ENCODE data around the gene CRYBA1. TPM values are rescaled to one million over a fixed set of nuclear protein-coding genes. Genes with fewer than 3 reads are reported as not detected.

CRYBA1 gene
- total and polyA plus RNA-seq, 2 donors (not counting 3 experiments of a cell fraction or from before 2014, with no cell fraction given) = not detected

DNA sequence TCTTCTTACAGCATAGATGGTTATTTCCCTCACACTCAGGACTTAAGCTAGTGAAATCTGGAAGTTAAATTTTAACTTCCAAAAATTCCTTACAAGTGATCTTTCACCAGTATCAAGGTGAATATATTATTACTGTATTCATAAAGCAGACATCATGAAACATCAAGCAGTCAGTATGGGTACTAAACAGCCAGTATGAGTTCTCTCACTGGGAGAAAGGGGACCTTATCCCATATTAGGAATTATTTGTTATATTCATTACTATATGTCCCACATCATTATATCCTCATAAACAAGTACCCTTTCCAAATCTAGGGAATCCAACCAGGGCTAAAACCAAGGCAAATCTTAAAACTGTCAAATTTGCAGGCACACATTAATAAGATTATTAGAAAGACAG lies 32.0 kb downstream of the CRYBA1 start:
- H3K4me1 ChIP-seq (ENCODE audit: control insufficient read depth, extremely low read depth, insufficient read depth, low read length) = no peaks in the 10 kb centered on the region
- no peaks in the 10 kb centered on the region for H3K9me1 ChIP-seq (replicated peaks; ENCODE audit: control insufficient read depth, extremely low read depth, insufficient read depth, low read length)
- FAIRE-seq = no peak
- no peak overlapping the region for H3K27ac ChIP-seq (ENCODE audit: insufficient read depth, low read depth, low read length)
- TF ChIP-seq, protein P1, sequence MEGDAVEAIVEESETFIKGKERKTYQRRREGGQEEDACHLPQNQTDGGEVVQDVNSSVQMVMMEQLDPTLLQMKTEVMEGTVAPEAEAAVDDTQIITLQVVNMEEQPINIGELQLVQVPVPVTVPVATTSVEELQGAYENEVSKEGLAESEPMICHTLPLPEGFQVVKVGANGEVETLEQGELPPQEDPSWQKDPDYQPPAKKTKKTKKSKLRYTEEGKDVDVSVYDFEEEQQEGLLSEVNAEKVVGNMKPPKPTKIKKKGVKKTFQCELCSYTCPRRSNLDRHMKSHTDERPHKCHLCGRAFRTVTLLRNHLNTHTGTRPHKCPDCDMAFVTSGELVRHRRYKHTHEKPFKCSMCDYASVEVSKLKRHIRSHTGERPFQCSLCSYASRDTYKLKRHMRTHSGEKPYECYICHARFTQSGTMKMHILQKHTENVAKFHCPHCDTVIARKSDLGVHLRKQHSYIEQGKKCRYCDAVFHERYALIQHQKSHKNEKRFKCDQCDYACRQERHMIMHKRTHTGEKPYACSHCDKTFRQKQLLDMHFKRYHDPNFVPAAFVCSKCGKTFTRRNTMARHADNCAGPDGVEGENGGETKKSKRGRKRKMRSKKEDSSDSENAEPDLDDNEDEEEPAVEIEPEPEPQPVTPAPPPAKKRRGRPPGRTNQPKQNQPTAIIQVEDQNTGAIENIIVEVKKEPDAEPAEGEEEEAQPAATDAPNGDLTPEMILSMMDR (IDR thresholded peaks at IDR 0.05; ENCODE audit: extremely low read depth in 1 of 2, insufficient read depth in 1 of 2, low read depth in 1 of 2, low read length in 2 of 2) = no peak
- no peak for TF ChIP-seq POLR2AphosphoS5 (IDR thresholded peaks at IDR 0.05; ENCODE audit: insufficient read depth, low read depth, low read length)
- TF ChIP-seq EZH2 (IDR thresholded peaks at IDR 0.05; ENCODE audit: borderline replicate concordance, low read depth, low read length, severe bottlenecking) = no peak
- TF ChIP-seq JUN (IDR thresholded peaks at IDR 0.05; ENCODE audit: borderline replicate concordance, insufficient read depth, insufficient read length, low read depth) = no peak
- no peak for TF ChIP-seq GATA2 (IDR thresholded peaks at IDR 0.05; ENCODE audit: insufficient read depth, insufficient read length, low read depth, low read length)
- TF ChIP-seq MYC (IDR thresholded peaks at IDR 0.05; ENCODE audit: low read depth, low read length) = no peak
- no peak for TF ChIP-seq POLR2A (IDR thresholded peaks at IDR 0.05; ENCODE audit: low read depth, low read length)
- TF ChIP-seq, protein P2, sequence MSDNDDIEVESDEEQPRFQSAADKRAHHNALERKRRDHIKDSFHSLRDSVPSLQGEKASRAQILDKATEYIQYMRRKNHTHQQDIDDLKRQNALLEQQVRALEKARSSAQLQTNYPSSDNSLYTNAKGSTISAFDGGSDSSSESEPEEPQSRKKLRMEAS (IDR thresholded peaks at IDR 0.05; ENCODE audit: insufficient read depth, insufficient read length) = no peak
- no peak for TF ChIP-seq FOS (IDR thresholded peaks at IDR 0.05; ENCODE audit: borderline replicate concordance, insufficient read depth, low read length)
- POLR2A ChIA-PET = no interaction called here
- peaks cover 19 to 22% of the 10 kb centered on the region in 2 experiments for H3K36me3 ChIP-seq (ENCODE audit: control insufficient read depth in 2 of 2, extremely low read depth in 1 of 2, insufficient read depth in 2 of 2, low read length in 2 of 2)
- H4K20me1 ChIP-seq (replicated peaks; ENCODE audit: control insufficient read depth, extremely low read depth, insufficient read depth, low read length) = peaks cover 37% of the 10 kb centered on the region
- DNase-seq (ENCODE audit: low read depth, low spot score) = no peak
- H3K4me3 ChIP-seq (replicated peaks in 1 of 3; ENCODE audit: insufficient read depth in 1 of 3, low read depth in 1 of 3, low read length in 3 of 3) = no peak overlapping the region
- intact Hi-C loops (cut with micrococcal nuclease) (no loop called here), dilution Hi-C loops (cut with MboI; ENCODE audit: extremely low pct_ligation_motif_present, low sequenced_read_pairs) (no loop called here)
- no peaks in the 10 kb centered on the region for H3K27me3 ChIP-seq (ENCODE audit: control insufficient read depth in 2 of 2, insufficient read depth in 2 of 2, low read length in 2 of 2)
- no peak overlapping the region for H2AFZ ChIP-seq (ENCODE audit: low read depth, low read length)
- H3K9me3 ChIP-seq (replicated peaks; ENCODE audit: control insufficient read depth, insufficient read depth, low read length) = no peaks in the 10 kb centered on the region
- no peak overlapping the region for H3K9ac ChIP-seq (replicated peaks; ENCODE audit: extremely low read depth, insufficient read depth, low read length)
- CTCF ChIA-PET = interaction anchor here (0.6 to 3.8 kb wide), 3 partner anchors 13 to 28 kb away, joined by 3 to 21 read pairs (median 3); no protein-coding TSS in a partner anchor
- no TSS peak for BruUV-seq (replicated peaks)
- H3K79me2 ChIP-seq (ENCODE audit: control insufficient read depth, insufficient read depth, low read length) = peaks cover 98% of the 10 kb centered on the region
- H3K4me2 ChIP-seq (ENCODE audit: insufficient read depth, low read length) = no peak overlapping the region
